GM13977 (cell line): ENCODE results near the gene AFF1.

Experiments used
- DNase-seq: peaks from one replicate; pipeline ENCODE4 v3.0.0; 2012; ENCODE audit warnings: low spot score
- CTCF ChIP-seq: IDR thresholded peaks from 2 replicates; pipeline ENCODE4 v1.5.1; 2012; ENCODE audit warnings: mild to moderate bottlenecking, control low read depth; ENCODE audit not compliant: insufficient read depth; ENCODE audit errors: extremely low read depth, missing control alignments
- in situ Hi-C: fragments of 300-500 bp; cut with MboI; formaldehyde crosslinking; loops from one replicate; pipeline ENCODE4 v1.12.0; 2022; ENCODE audit warnings: low sequenced_read_pairs, low pct_unique_long_range_greater_than_20kb, mixed read lengths, inconsistent platforms; ENCODE audit not compliant: unreplicated experiment

Gene AFF1

DNA sequence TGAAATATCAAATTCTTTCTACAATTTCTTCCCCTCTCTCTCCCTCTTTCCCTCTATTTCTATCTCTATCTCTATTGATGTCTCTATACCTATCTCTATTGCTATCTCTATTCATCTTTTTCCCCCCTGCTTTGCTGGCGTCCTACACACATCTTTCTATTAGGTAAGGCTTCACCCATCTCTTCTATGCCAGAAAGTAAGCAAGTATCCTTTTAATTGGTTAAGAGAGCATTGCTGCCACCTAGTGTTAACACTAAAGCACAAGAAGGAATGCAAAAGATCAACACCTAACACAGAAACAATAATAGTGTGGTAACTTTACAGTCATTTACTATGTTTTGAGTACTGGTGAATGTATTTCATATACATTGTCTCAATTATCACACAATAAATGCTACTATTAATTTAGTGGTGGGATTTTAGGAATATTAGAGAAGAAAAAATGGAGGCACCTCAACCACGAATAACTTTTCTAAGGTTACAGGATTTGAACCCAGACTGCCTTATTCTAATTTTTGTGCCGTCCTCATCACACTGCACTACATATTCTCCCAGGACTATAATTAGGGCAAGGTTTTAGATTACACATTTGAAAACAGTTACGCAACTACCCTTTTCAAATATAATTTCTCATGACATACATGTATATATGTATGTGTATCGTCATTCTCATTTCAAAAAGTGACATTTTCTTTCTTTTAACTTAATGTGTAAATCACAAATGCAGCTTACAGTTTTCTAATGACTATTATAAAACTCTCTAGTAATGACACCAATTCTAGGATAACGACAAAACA is 38.9 kb upstream of the AFF1 start:
- in situ Hi-C loops: loop anchor here (10.0 kb wide), 1 partner anchor 401 kb away; no protein-coding TSS in a partner anchor
- DNase-seq: peak; percentile 68
- peak; percentile 68 for TF ChIP-seq CTCF

- no peak for DNase-seq
- in situ Hi-C loops: loop anchor here (10.0 kb wide), 1 partner anchor 402 kb away; no protein-coding TSS in a partner anchor
- no peak for TF ChIP-seq CTCF
Measured at GRCh38 chr4:86896596-86896995, 38.2 kb upstream of the AFF1 start.

- TF ChIP-seq CTCF: peak; percentile 44
- in situ Hi-C loops: loop anchor here (10.0 kb wide), 1 partner anchor 404 kb away; no protein-coding TSS in a partner anchor
- no peak for DNase-seq
Measured at GRCh38 chr4:86898562-86898961, 36.2 kb upstream of the AFF1 start.

DNA sequence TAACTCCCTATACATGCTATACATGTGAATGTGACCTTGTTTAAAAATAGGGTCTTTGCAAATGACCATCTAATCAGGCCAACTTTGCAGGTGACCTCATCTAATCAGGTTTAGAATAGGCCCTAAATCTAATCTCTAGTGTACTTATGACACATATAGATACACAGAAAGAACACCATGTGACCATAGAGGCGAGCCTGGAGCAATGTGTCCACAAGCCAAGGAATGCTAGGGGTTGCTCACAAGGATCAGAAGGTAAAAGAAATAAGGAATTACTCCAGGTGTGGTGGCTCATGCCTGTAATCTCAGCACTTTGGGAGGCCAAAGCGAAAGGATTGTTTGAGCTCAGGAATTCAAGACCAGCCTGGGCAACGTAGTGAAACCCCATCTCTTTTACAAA is 32.9 kb upstream of the AFF1 start:
- DNase-seq: no peak
- in situ Hi-C loops: loop anchor here (25.0 kb wide), 1 partner anchor 335 kb away; no protein-coding TSS in a partner anchor
- TF ChIP-seq CTCF: no peak

DNA sequence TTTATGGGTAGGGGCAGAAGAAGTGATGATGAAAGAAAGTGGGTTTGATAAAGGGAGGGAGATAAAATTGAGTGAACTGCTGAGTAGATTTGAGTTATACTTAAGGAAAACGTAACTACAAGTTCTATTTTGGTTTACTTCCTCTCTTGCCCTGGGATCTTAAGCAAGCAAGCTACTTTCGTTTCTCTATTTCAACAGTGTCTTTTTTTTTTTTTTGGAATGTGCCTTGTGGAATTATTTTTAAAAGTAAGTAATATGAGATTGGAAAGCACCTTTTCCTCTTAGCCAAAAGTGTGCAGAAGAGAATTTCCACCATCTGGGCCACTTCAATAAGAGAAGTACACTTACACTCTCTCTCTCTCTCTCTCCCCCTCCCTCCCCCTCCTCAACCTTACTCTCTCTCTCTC is 26.6 kb upstream of the AFF1 start:
- DNase-seq: no peak
- no peak for TF ChIP-seq CTCF
- in situ Hi-C loops: loop anchor here (25.0 kb wide), 1 partner anchor 329 kb away; no protein-coding TSS in a partner anchor

GRCh38 chr4:86909546-86910295 is 25.1 kb upstream of the AFF1 start:
- TF ChIP-seq CTCF: no peak
- no peak for DNase-seq
- in situ Hi-C loops: loop anchor here (25.0 kb wide), 1 partner anchor 328 kb away; no protein-coding TSS in a partner anchor
